ENCODE measurements around the gene TMEM255A. TPM values are rescaled to one million over a fixed set of nuclear protein-coding genes. Genes with fewer than 3 reads are reported as not detected.

The TMEM255A gene
- polyA plus RNA-seq, 1 donor from 2014 or later = 7.5 TPM

DNA sequence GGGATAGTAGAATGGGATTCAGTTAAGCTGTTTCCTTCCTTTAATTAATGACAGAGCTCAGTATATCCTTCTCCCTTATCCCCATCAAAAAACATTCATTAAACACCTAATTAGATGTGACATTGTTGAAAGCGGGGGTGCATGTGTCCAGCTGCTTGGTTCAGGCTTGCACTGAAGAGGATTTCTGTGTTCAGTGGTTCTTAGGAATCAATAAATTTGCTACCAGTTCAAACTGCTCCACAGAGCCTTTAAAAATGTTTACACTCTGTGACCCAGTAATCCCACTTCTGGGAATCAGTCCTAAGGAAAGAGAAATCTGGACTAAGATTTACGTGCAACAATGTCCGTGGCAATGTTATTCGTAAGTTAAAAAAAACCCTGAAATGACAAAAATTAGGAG lies 7.2 kb upstream of the TMEM255A start:
- no peaks in the 10 kb centered on the region for H3K27me3 ChIP-seq (ENCODE audit: insufficient read depth, low read depth, low read length)
- H3K4me2 ChIP-seq (ENCODE audit: low read length) = no peak overlapping the region
- no peaks in the 10 kb centered on the region for H3K9me2 ChIP-seq (ENCODE audit: insufficient read depth, low read length)
- H3K79me2 ChIP-seq (replicated peaks; ENCODE audit: insufficient read depth, low read length) = no peaks in the 10 kb centered on the region
- no peak overlapping the region for H3K4me3 ChIP-seq (ENCODE audit: low read length)
- no peaks in the 10 kb centered on the region for H3K36me3 ChIP-seq (ENCODE audit: insufficient read depth, low read length)
- no peak overlapping the region for H3K27ac ChIP-seq (ENCODE audit: low read length)
- H3K9ac ChIP-seq (ENCODE audit: low read length) = no peak overlapping the region
- no peaks in the 10 kb centered on the region for H3F3A ChIP-seq (ENCODE audit: insufficient read depth, low read length, poor library complexity, severe bottlenecking)
- no peak overlapping the region for H2AFZ ChIP-seq (ENCODE audit: low read depth, low read length)
- no peaks in the 10 kb centered on the region for H4K20me1 ChIP-seq (ENCODE audit: insufficient read depth)
- TF ChIP-seq TAF1 (IDR thresholded peaks at IDR 0.05; ENCODE audit: low read depth) (no peak), RAD21 (conservative IDR thresholded peaks at IDR 0.05) (no peak), MXI1 (conservative IDR thresholded peaks at IDR 0.05; ENCODE audit: poor library complexity, severe bottlenecking) (no peak), SMC3 (conservative IDR thresholded peaks at IDR 0.05; ENCODE audit: poor library complexity) (no peak), EZH2 (IDR thresholded peaks at IDR 0.05; ENCODE audit: borderline replicate concordance, insufficient read depth, low read length, poor library complexity, severe bottlenecking) (no peak)
- no peaks in the 10 kb centered on the region for H3K9me3 ChIP-seq (ENCODE audit: low read length)

DNA sequence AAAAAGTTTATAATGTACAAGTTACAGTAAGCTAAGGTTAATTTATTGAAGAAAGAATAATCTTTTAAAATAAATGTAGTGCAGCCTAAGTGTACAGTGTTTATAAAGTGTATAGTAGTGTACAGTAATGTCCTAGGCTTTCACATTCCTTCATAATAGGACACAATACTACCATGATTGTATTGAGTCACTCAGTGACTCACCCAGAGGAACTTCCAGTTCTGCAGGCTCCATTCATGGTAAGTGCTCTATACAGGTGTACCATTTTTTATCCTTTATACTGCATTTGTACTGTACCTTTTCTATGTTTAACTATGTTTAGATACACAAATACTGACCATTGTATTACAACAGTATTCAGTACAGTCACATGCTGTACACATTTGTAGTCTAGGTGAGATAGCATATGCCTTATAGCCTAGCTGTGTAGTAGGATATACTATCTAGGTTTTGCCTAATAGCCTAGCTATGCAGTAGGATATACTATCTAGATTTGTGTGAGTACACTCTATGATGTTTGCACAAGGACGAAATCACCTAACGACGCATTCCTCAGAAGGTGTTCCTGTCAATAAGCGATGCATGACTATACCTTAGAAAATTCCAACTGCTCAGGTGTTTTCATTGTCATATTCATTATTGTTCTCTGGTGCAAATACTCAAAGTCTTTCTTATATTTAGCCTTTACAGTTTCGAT lies 5.5 kb upstream of the TMEM255A start:
- Histone ChIP-seq H2AFZ (ENCODE audit: low read depth, low read length) (no peak overlapping the region), H3K9ac (ENCODE audit: low read length) (no peak overlapping the region), H3K27me3 (ENCODE audit: insufficient read depth, low read depth, low read length) (no peaks in the 10 kb centered on the region), H3K4me2 (ENCODE audit: low read length) (no peak overlapping the region), H4K20me1 (ENCODE audit: insufficient read depth) (no peaks in the 10 kb centered on the region), H3K4me3 (ENCODE audit: low read length) (no peak overlapping the region), H3K36me3 (ENCODE audit: insufficient read depth, low read length) (no peaks in the 10 kb centered on the region), H3K9me3 (ENCODE audit: low read length) (no peaks in the 10 kb centered on the region), H3K27ac (ENCODE audit: low read length) (no peak overlapping the region), H3F3A (ENCODE audit: insufficient read depth, low read length, poor library complexity, severe bottlenecking) (no peaks in the 10 kb centered on the region), H3K9me2 (ENCODE audit: insufficient read depth, low read length) (no peaks in the 10 kb centered on the region), H3K79me2 (replicated peaks; ENCODE audit: insufficient read depth, low read length) (no peaks in the 10 kb centered on the region)
- TF ChIP-seq EP300 (conservative IDR thresholded peaks at IDR 0.05; ENCODE audit: poor library complexity, severe bottlenecking) (no peak), SMC3 (conservative IDR thresholded peaks at IDR 0.05; ENCODE audit: poor library complexity) (no peak), MXI1 (conservative IDR thresholded peaks at IDR 0.05; ENCODE audit: poor library complexity, severe bottlenecking) (no peak), EZH2 (IDR thresholded peaks at IDR 0.05; ENCODE audit: borderline replicate concordance, insufficient read depth, low read length, poor library complexity, severe bottlenecking) (no peak), RAD21 (conservative IDR thresholded peaks at IDR 0.05) (no peak), TAF1 (IDR thresholded peaks at IDR 0.05; ENCODE audit: low read depth) (no peak), POLR2AphosphoS5 (IDR thresholded peaks at IDR 0.05) (no peak)
- TF ChIP-seq, protein P1, sequence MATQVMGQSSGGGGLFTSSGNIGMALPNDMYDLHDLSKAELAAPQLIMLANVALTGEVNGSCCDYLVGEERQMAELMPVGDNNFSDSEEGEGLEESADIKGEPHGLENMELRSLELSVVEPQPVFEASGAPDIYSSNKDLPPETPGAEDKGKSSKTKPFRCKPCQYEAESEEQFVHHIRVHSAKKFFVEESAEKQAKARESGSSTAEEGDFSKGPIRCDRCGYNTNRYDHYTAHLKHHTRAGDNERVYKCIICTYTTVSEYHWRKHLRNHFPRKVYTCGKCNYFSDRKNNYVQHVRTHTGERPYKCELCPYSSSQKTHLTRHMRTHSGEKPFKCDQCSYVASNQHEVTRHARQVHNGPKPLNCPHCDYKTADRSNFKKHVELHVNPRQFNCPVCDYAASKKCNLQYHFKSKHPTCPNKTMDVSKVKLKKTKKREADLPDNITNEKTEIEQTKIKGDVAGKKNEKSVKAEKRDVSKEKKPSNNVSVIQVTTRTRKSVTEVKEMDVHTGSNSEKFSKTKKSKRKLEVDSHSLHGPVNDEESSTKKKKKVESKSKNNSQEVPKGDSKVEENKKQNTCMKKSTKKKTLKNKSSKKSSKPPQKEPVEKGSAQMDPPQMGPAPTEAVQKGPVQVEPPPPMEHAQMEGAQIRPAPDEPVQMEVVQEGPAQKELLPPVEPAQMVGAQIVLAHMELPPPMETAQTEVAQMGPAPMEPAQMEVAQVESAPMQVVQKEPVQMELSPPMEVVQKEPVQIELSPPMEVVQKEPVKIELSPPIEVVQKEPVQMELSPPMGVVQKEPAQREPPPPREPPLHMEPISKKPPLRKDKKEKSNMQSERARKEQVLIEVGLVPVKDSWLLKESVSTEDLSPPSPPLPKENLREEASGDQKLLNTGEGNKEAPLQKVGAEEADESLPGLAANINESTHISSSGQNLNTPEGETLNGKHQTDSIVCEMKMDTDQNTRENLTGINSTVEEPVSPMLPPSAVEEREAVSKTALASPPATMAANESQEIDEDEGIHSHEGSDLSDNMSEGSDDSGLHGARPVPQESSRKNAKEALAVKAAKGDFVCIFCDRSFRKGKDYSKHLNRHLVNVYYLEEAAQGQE (IDR thresholded peaks at IDR 0.05; ENCODE audit: borderline replicate concordance) = no peak

DNA sequence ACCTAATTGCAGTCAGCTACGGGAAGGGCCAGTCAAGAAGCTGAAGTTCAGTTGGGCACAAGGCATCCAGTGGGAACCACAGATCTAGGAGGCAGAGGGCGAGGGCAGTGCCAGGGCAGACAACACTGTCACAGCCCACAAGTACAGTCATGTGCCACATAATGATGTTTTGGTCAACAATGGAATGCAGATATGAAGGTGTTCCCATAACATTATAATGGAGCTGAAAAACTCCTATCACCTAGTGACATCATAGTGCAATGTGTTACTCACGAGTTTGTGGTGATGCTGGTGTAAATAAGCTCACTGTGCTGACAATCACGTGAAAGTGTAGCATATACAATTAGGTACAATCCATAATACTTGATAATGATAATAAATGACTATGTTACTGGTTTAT lies 4.5 kb upstream of the TMEM255A start:
- no peak for TF ChIP-seq POLR2AphosphoS5 (IDR thresholded peaks at IDR 0.05)
- TF ChIP-seq, protein P2, sequence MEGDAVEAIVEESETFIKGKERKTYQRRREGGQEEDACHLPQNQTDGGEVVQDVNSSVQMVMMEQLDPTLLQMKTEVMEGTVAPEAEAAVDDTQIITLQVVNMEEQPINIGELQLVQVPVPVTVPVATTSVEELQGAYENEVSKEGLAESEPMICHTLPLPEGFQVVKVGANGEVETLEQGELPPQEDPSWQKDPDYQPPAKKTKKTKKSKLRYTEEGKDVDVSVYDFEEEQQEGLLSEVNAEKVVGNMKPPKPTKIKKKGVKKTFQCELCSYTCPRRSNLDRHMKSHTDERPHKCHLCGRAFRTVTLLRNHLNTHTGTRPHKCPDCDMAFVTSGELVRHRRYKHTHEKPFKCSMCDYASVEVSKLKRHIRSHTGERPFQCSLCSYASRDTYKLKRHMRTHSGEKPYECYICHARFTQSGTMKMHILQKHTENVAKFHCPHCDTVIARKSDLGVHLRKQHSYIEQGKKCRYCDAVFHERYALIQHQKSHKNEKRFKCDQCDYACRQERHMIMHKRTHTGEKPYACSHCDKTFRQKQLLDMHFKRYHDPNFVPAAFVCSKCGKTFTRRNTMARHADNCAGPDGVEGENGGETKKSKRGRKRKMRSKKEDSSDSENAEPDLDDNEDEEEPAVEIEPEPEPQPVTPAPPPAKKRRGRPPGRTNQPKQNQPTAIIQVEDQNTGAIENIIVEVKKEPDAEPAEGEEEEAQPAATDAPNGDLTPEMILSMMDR (IDR thresholded peaks at IDR 0.05; ENCODE audit: poor library complexity, severe bottlenecking) = no peak
- H3K4me2 ChIP-seq (ENCODE audit: low read length) = no peak overlapping the region
- no peaks in the 10 kb centered on the region for H3F3A ChIP-seq (ENCODE audit: insufficient read depth, low read length, poor library complexity, severe bottlenecking)
- no peaks in the 10 kb centered on the region for H3K9me3 ChIP-seq (ENCODE audit: low read length)
- H3K27me3 ChIP-seq (ENCODE audit: insufficient read depth, low read depth, low read length) = no peaks in the 10 kb centered on the region
- no peaks in the 10 kb centered on the region for H3K9me2 ChIP-seq (ENCODE audit: insufficient read depth, low read length)
- H3K4me3 ChIP-seq (ENCODE audit: low read length) = no peak overlapping the region
- H3K79me2 ChIP-seq (replicated peaks; ENCODE audit: insufficient read depth, low read length) = no peaks in the 10 kb centered on the region
- H4K20me1 ChIP-seq (ENCODE audit: insufficient read depth) = no peaks in the 10 kb centered on the region
- no peak overlapping the region for H3K27ac ChIP-seq (ENCODE audit: low read length)
- H3K9ac ChIP-seq (ENCODE audit: low read length) = no peak overlapping the region
- H3K36me3 ChIP-seq (ENCODE audit: insufficient read depth, low read length) = no peaks in the 10 kb centered on the region
- H2AFZ ChIP-seq (ENCODE audit: low read depth, low read length) = no peak overlapping the region
